BE2C (cell line): ENCODE results near the gene PARP6.

Experiments used
- DNase-seq: peaks from one replicate; pipeline ENCODE4 v3.0.0-alpha.2; 2020
- H3K27me3 ChIP-seq: fragments of 250-450 bp; sonication (Bioruptor Pico); 2 replicates; pipeline ENCODE4 v1.5.1; 2020; ENCODE audit warnings: mild to moderate bottlenecking
- H3K36me3 ChIP-seq: fragments of 250-450 bp; sonication (Bioruptor Pico); 2 replicates; pipeline ENCODE4 v1.5.1; 2020; ENCODE audit warnings: mild to moderate bottlenecking
- H3K4me1 ChIP-seq: fragments of 250-450 bp; sonication (Bioruptor Pico); 2 replicates; pipeline ENCODE4 v1.5.1; 2020
- H3K4me3 ChIP-seq: 2 replicates; pipeline ENCODE4 v1.5.1; 2011; ENCODE audit warnings: low read depth, low read length
- H3K9me3 ChIP-seq: fragments of 250-450 bp; sonication (Bioruptor Pico); 2 replicates; pipeline ENCODE4 v1.5.1; 2020
- CTCF ChIP-seq: IDR thresholded peaks from 2 replicates; pipeline ENCODE4 v1.5.1; 2012; ENCODE audit warnings: mild to moderate bottlenecking, low read depth, low read length

PARP6 gene

GRCh38 chr15:72222393-72222792 is 50.0 kb downstream of the PARP6 start:
- Histone ChIP-seq H3K9me3 (no peaks in the 10 kb centered on the region), H3K4me3 (no peak overlapping the region), H3K4me1 (peaks cover 41% of the 10 kb centered on the region), H3K27me3 (no peaks in the 10 kb centered on the region), H3K36me3 (peaks cover 91% of the 10 kb centered on the region)
- peak; percentile 37 for DNase-seq
- TF ChIP-seq CTCF = no peak

DNA sequence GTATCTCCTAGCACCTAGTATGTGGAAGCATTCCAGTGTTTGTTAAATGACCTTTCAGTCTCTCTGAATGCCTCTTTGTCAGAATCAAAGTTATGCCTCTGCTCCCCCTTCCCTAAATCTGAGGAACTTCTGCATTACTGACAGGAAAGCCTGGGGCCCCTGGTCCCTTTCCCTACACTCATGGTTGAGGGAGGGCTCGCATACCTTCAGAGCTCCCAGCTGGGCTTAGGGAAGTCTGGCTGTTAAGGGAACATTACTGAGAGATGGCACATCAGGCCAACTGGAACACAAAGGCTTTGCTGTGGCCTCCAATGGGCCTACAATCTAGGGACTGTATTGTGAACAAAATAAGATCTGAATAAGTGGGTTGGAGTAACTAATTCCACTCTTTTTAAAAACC is 51.7 kb downstream of the PARP6 start:
- Histone ChIP-seq H3K4me1 (peaks cover 26% of the 10 kb centered on the region), H3K9me3 (no peaks in the 10 kb centered on the region), H3K27me3 (no peaks in the 10 kb centered on the region), H3K36me3 (peaks cover 91% of the 10 kb centered on the region), H3K4me3 (no peak overlapping the region)
- TF ChIP-seq CTCF = no peak
- DNase-seq = no peak

- Histone ChIP-seq H3K27me3 (no peaks in the 10 kb centered on the region), H3K9me3 (no peaks in the 10 kb centered on the region), H3K36me3 (peaks cover 98% of the 10 kb centered on the region), H3K4me3 (no peak overlapping the region), H3K4me1 (peaks cover 3% of the 10 kb centered on the region; the same call in 1 of the 2 replicates)
- TF ChIP-seq CTCF = no peak
- no peak for DNase-seq
Observed at GRCh38 chr15:72217216-72217615, 55.1 kb downstream of the PARP6 start.

DNA sequence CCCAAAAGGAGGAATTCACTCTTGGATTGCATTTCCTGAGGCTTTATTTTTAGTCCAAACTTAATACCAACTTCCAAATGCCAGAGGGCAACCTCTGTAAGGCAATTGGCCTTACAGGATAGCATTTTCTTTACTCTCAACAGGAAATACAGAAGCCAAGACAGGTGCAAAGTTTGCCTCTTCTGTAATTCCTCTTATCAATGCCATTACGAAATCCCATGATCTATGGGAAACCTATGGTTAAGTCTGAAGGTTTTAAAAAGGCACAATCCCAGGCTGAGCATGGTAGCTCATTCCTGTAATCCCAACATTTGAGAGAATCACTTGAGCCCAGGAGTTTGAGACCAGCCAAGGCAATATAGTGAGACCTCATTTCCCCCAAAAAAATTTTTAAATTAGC is 56.3 kb downstream of the PARP6 start:
- peaks cover 100% of the 10 kb centered on the region for H3K36me3 ChIP-seq
- no peaks in the 10 kb centered on the region for H3K4me1 ChIP-seq
- no peaks in the 10 kb centered on the region for H3K27me3 ChIP-seq
- no peaks in the 10 kb centered on the region for H3K9me3 ChIP-seq
- H3K4me3 ChIP-seq = no peak overlapping the region
- no peak for DNase-seq
- no peak for TF ChIP-seq CTCF

GRCh38 chr15:72207558-72208085 is 64.7 kb downstream of the PARP6 start:
- H3K9me3 ChIP-seq = no peaks in the 10 kb centered on the region
- DNase-seq = no peak
- H3K4me1 ChIP-seq = peaks cover 24% of the 10 kb centered on the region
- TF ChIP-seq CTCF = no peak
- H3K27me3 ChIP-seq = no peaks in the 10 kb centered on the region
- no peak overlapping the region for H3K4me3 ChIP-seq
- H3K36me3 ChIP-seq = peaks cover 98% of the 10 kb centered on the region

GRCh38 chr15:72206677-72207000 is 65.7 kb downstream of the PARP6 start:
- Histone ChIP-seq H3K9me3 (no peaks in the 10 kb centered on the region), H3K4me1 (peaks cover 24% of the 10 kb centered on the region), H3K4me3 (no peak overlapping the region), H3K27me3 (no peaks in the 10 kb centered on the region), H3K36me3 (peaks cover 98% of the 10 kb centered on the region)
- no peak for TF ChIP-seq CTCF
- DNase-seq = no peak
